Mesenchymal stem cell (in vitro differentiated cells and primary cell): ENCODE results near the gene UNC93A.
"Not testable (repeated sequence)": the region's sequence is repeated elsewhere in the genome, so short reads cannot be mapped to it uniquely, and the experiment has no call there.

Source experiments
- DNase-seq: peaks from one replicate; pipeline ENCODE4 v3.0.0-alpha.2; 2013
- H2AFZ ChIP-seq: one replicate; pipeline ENCODE4 v1.6.1; 2013; ENCODE audit warnings: low read depth, mild to moderate bottlenecking, control low read depth, inconsistent platforms, low read length, moderate library complexity
- H2AK5ac ChIP-seq: 2 replicates; pipeline ENCODE4 v1.6.1; 2013; ENCODE audit warnings: low read length, moderate library complexity, mild to moderate bottlenecking, inconsistent platforms; ENCODE audit not compliant: severe bottlenecking
- H2BK120ac ChIP-seq: one replicate; pipeline ENCODE4 v1.6.1; 2013; ENCODE audit warnings: low read depth, mild to moderate bottlenecking, inconsistent platforms, low read length, moderate library complexity
- H2BK12ac ChIP-seq, 2 experiments: one replicate each; pipeline ENCODE4 v1.6.1; 2013; ENCODE audit warnings: inconsistent platforms in 2 of 2, low read length in 2 of 2, mild to moderate bottlenecking in 2 of 2, moderate library complexity in 2 of 2, control low read depth in 1 of 2
- H2BK15ac ChIP-seq: one replicate; pipeline ENCODE4 v1.6.1; 2013; ENCODE audit warnings: mild to moderate bottlenecking, low read depth, inconsistent platforms; ENCODE audit not compliant: poor library complexity, severe bottlenecking
- H2BK5ac ChIP-seq: 2 replicates; pipeline ENCODE4 v1.6.1; 2013; ENCODE audit warnings: low read depth, mild to moderate bottlenecking, low read length, control low read depth, inconsistent platforms; ENCODE audit not compliant: poor library complexity, severe bottlenecking
- H3K14ac ChIP-seq, 2 experiments: one replicate each; pipeline ENCODE4 v1.6.1; 2013; ENCODE audit warnings: inconsistent platforms in 2 of 2, low read length in 2 of 2, control low read depth in 1 of 2, mild to moderate bottlenecking in 1 of 2, moderate library complexity in 1 of 2
- H3K18ac ChIP-seq, 2 experiments: one replicate each; pipeline ENCODE4 v1.6.1; 2013; ENCODE audit warnings: inconsistent platforms in 2 of 2, low read length in 2 of 2, control low read depth in 1 of 2, low read depth in 1 of 2, mild to moderate bottlenecking in 1 of 2
- H3K23ac ChIP-seq, 2 experiments: one replicate each; pipeline ENCODE4 v1.6.1; 2013; ENCODE audit warnings: inconsistent platforms in 2 of 2, low read length in 2 of 2, mild to moderate bottlenecking in 2 of 2, moderate library complexity in 2 of 2, control low read depth in 1 of 2
- H3K27ac ChIP-seq: 2 replicates; pipeline ENCODE4 v1.5.1; 2013; ENCODE audit warnings: mild to moderate bottlenecking, moderate library complexity, low read length, control low read depth, inconsistent platforms; ENCODE audit not compliant: poor library complexity, severe bottlenecking
- H3K27me3 ChIP-seq, 2 experiments: 2 replicates each; pipeline versions ENCODE4 v1.6.1 to v1.7.0; 2013; ENCODE audit warnings: low read length in 2 of 2, mild to moderate bottlenecking in 2 of 2, moderate library complexity in 2 of 2, control low read depth in 1 of 2, inconsistent platforms in 1 of 2; ENCODE audit not compliant: control insufficient read depth in 1 of 2, insufficient read depth in 1 of 2
- H3K36me3 ChIP-seq, 2 experiments: 2 replicates each; pipeline versions ENCODE4 v1.6.1 to v1.7.0; 2013; ENCODE audit warnings: low read length in 2 of 2, control low read depth in 1 of 2, inconsistent platforms in 1 of 2, low read depth in 1 of 2, mild to moderate bottlenecking in 1 of 2; ENCODE audit not compliant: insufficient read depth in 2 of 2, control insufficient read depth in 1 of 2
- H3K4ac ChIP-seq, 2 experiments: one replicate each; pipeline ENCODE4 v1.6.1; 2013; ENCODE audit warnings: inconsistent platforms in 2 of 2, low read length in 2 of 2, mild to moderate bottlenecking in 2 of 2, moderate library complexity in 2 of 2, control low read depth in 1 of 2, low read depth in 1 of 2
- H3K4me1 ChIP-seq: 2 replicates; pipeline ENCODE4 v1.6.1; 2013; ENCODE audit warnings: low read depth, low read length, control low read depth; ENCODE audit not compliant: control insufficient read depth, insufficient read depth
- H3K4me2 ChIP-seq: 2 replicates; pipeline ENCODE4 v1.6.1; 2013; ENCODE audit warnings: low read length, mild to moderate bottlenecking, inconsistent platforms; ENCODE audit not compliant: poor library complexity, severe bottlenecking
- H3K4me3 ChIP-seq, 2 experiments: 2 replicates each; pipeline versions ENCODE4 v1.5.1 to v1.7.0; 2013; ENCODE audit warnings: low read length in 2 of 2, mild to moderate bottlenecking in 2 of 2, control low read depth in 1 of 2, low read depth in 1 of 2; ENCODE audit not compliant: insufficient read depth in 1 of 2
- H3K79me1 ChIP-seq: replicated peaks from 2 replicates; pipeline ENCODE4 v1.6.1; 2013; ENCODE audit warnings: mild to moderate bottlenecking, control low read depth, low read length, inconsistent platforms; ENCODE audit not compliant: poor library complexity, severe bottlenecking
- H3K9ac ChIP-seq: 2 replicates; pipeline ENCODE4 v1.7.0; 2013; ENCODE audit warnings: mild to moderate bottlenecking, low read length, moderate library complexity
- H3K9me3 ChIP-seq: 2 replicates; pipeline ENCODE4 v1.7.0; 2013; ENCODE audit warnings: mild to moderate bottlenecking, low read length; ENCODE audit not compliant: control insufficient read depth
- H4K8ac ChIP-seq: one replicate; pipeline ENCODE4 v1.6.1; 2013; ENCODE audit warnings: inconsistent platforms, mild to moderate bottlenecking, low read length, moderate library complexity
- H4K91ac ChIP-seq: one replicate; pipeline ENCODE4 v1.6.1; 2013; ENCODE audit warnings: mild to moderate bottlenecking, low read length, inconsistent platforms
- WGBS: methylation state at CpG from one replicate; pipeline ENCODE4 v1.1.7; 2013; ENCODE audit warnings: mixed read lengths; 5-methylcytosine and 5-hydroxymethylcytosine counted together

The UNC93A gene

DNA sequence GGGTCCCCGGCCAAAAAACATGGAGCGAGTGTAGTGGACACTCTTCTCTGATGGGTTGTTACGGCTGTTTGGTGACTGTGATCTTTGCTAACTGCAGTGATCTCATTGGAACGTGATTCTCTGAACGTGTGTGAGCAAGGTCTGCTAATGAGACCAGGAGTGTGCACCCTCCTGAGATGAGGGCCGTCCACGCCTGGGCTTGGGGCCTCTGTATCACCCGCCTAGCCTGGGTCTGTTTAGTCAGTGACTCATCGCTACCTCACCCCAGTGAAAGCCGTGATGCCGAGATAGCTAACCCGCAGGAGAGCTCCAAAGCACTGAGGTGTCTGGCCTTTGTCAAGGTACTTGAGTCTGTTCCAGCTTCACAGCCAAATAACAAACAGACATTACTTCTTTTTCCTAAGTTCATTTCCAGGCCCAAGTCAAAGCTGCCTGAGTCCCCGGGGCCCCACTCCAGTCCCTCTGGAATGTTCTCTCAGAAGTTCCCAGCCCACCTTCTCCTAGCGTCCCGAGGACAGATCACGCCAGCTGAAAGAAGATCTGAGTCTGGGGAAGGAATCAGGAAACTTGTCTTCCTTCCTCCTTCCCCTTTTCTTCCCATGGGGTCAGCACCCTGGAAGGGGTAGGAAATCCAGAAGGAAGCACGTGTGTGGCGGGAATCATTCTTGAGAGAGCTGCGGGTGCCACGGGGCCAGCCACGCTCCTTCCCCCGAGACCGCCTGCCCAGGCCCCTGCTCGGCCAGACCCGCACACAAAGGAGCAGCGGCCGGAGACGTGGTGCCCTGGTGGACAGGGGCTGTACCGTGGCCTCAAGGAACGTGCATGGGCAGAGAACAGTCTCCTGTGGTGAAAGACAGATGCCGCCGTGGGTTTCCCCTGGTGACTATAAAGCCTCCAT, 29.0 kb downstream of the UNC93A start:
- H2BK120ac ChIP-seq, H2BK5ac ChIP-seq, H3K4me3 ChIP-seq, H3K9me3 ChIP-seq, H2BK12ac ChIP-seq, H3K4me2 ChIP-seq, H3K27ac ChIP-seq, H2BK15ac ChIP-seq, H2AFZ ChIP-seq, H3K27me3 ChIP-seq, H4K8ac ChIP-seq, H4K91ac ChIP-seq, H3K18ac ChIP-seq, H3K14ac ChIP-seq, H3K23ac ChIP-seq, H3K4ac ChIP-seq, DNase-seq, H2AK5ac ChIP-seq, H3K4me1 ChIP-seq, H3K79me1 ChIP-seq, H3K36me3 ChIP-seq, H3K9ac ChIP-seq: not testable (repeated sequence)
- WGBS: no CpG with 5 or more reads among the region's 32 CpGs

GRCh38 chr6:167320754-167321056, 29.6 kb downstream of the UNC93A start:
- not testable (repeated sequence) for H3K36me3 ChIP-seq, H3K27ac ChIP-seq, H4K8ac ChIP-seq, H3K4me3 ChIP-seq, H3K14ac ChIP-seq, DNase-seq, H2AK5ac ChIP-seq, H3K9me3 ChIP-seq, H2BK120ac ChIP-seq, H3K27me3 ChIP-seq, H4K91ac ChIP-seq, H2BK12ac ChIP-seq, H3K9ac ChIP-seq, H2BK15ac ChIP-seq, H2BK5ac ChIP-seq, H3K23ac ChIP-seq, H3K4me1 ChIP-seq, H3K18ac ChIP-seq, H2AFZ ChIP-seq, H3K4me2 ChIP-seq, H3K79me1 ChIP-seq, H3K4ac ChIP-seq
- WGBS: no CpG with 5 or more reads among the region's 13 CpGs

- H2BK12ac ChIP-seq, H2AK5ac ChIP-seq, H2BK120ac ChIP-seq, H3K79me1 ChIP-seq, H3K18ac ChIP-seq, H3K4ac ChIP-seq, H2BK5ac ChIP-seq, H3K9ac ChIP-seq, H3K4me3 ChIP-seq, H2BK15ac ChIP-seq, DNase-seq, H3K27me3 ChIP-seq, H2AFZ ChIP-seq, H3K23ac ChIP-seq, H3K9me3 ChIP-seq, H3K36me3 ChIP-seq, H3K14ac ChIP-seq, H4K8ac ChIP-seq, H3K4me1 ChIP-seq, H3K27ac ChIP-seq, H3K4me2 ChIP-seq, H4K91ac ChIP-seq: not testable (repeated sequence)
- 76% methylated on average over 7 of the region's 9 CpGs for WGBS
Observed at GRCh38 chr6:167321185-167321584, 30.1 kb downstream of the UNC93A start.

GRCh38 chr6:167323111-167323510, 32.0 kb downstream of the UNC93A start:
- no peak overlapping the region for H2BK12ac ChIP-seq
- H3K23ac ChIP-seq: no peak overlapping the region
- no peaks in the 10 kb centered on the region for H3K79me1 ChIP-seq
- no peak overlapping the region for H3K18ac ChIP-seq
- no peak overlapping the region for H2BK120ac ChIP-seq
- no peaks in the 10 kb centered on the region for H3K27me3 ChIP-seq
- DNase-seq: no peak
- H2AK5ac ChIP-seq: no peak overlapping the region
- H4K8ac ChIP-seq: no peak overlapping the region
- no peak overlapping the region for H3K4ac ChIP-seq
- no peak overlapping the region for H3K14ac ChIP-seq
- H3K36me3 ChIP-seq: no peaks in the 10 kb centered on the region
- H3K9me3 ChIP-seq: no peaks in the 10 kb centered on the region
- no peak overlapping the region for H2AFZ ChIP-seq
- H3K27ac ChIP-seq: no peak overlapping the region
- H3K4me3 ChIP-seq: no peak overlapping the region
- H2BK5ac ChIP-seq: no peak overlapping the region
- H3K4me2 ChIP-seq: no peak overlapping the region
- WGBS: 74% methylated on average over 6 of the region's 7 CpGs
- no peak overlapping the region for H2BK15ac ChIP-seq
- H3K9ac ChIP-seq: no peak overlapping the region
- no peak overlapping the region for H4K91ac ChIP-seq
- peaks cover 2% of the 10 kb centered on the region for H3K4me1 ChIP-seq
